SK-N-SH (cell line): ENCODE data around the gene CDK11B. TPM values are rescaled to one million over a fixed set of nuclear protein-coding genes. Genes with fewer than 3 reads are reported as not detected.

Experiments
- CTCF ChIA-PET: fragments of 300-600, 350-600 bp; formaldehyde crosslinking; extraction: SDS; loops from one replicate; lab custom pipeline; 2021; lab: Yijun Ruan, JAX
- POLR2A ChIA-PET: fragments of 350-600 bp; sonication (Branson Sonifier 250); formaldehyde crosslinking; extraction: SDS; loops from one replicate; lab custom pipeline; 2020; ENCODE audit warnings: antibody characterized with exemption, inconsistent platforms; lab: Yijun Ruan, JAX
- DNase-seq: peaks from one replicate; pipeline ENCODE4 v3.0.0; 2012
- H2AFZ ChIP-seq: fragments of 200-600 bp; sonication (generic); 2 replicates; pipeline ENCODE4 v1.8.1; 2016; ENCODE audit warnings: antibody characterized with exemption, mild to moderate bottlenecking, low read depth
- H3F3A ChIP-seq: fragments of 200-600 bp; sonication (generic); replicated peaks from 2 replicates; pipeline ENCODE3; 2016; ENCODE audit warnings: antibody characterized with exemption, mild to moderate bottlenecking; ENCODE audit not compliant: insufficient read depth
- H3K27ac ChIP-seq, 2 experiments: fragments of 200-500 bp in 1 of 2; fragments of 200-600 bp in 1 of 2; sonication (Bioruptor generic) in 1 of 2; sonication (generic), shearing (Covaris generic) in 1 of 2; 2 replicates each; pipeline versions ENCODE4 v1.5.1 to v1.6.1; 2014 to 2016; ENCODE audit warnings: low read depth in 2 of 2, inconsistent platforms in 1 of 2, low read length in 1 of 2, mild to moderate bottlenecking in 1 of 2, mixed read lengths in 1 of 2
- H3K27me3 ChIP-seq: fragments of 200-600 bp; sonication (generic), shearing (Covaris generic); 2 replicates; pipeline ENCODE4 v1.6.1; 2016; ENCODE audit warnings: mixed run types; ENCODE audit not compliant: insufficient read depth
- H3K36me3 ChIP-seq, 2 experiments: fragments of 200-500 bp in 1 of 2; fragments of 200-600 bp in 1 of 2; sonication (Bioruptor generic) in 1 of 2; sonication (generic) in 1 of 2; replicated peaks in 1 of 2; 2 replicates each; pipeline versions ENCODE3 to v1.5.1; 2014 to 2016; ENCODE audit warnings: low read length in 1 of 2, mild to moderate bottlenecking in 1 of 2; ENCODE audit not compliant: insufficient read depth in 2 of 2, control insufficient read depth in 1 of 2
- H3K4me1 ChIP-seq, 2 experiments: fragments of 200-500 bp in 1 of 2; fragments of 200-600 bp in 1 of 2; sonication (Bioruptor generic) in 1 of 2; sonication (generic), shearing (Covaris generic) in 1 of 2; 2 replicates each; pipeline versions ENCODE4 v1.5.1 to v1.6.1; 2014 to 2016; ENCODE audit warnings: low read depth in 1 of 2, low read length in 1 of 2, mixed run types in 1 of 2; ENCODE audit not compliant: insufficient read depth in 2 of 2, control insufficient read depth in 1 of 2
- H3K4me2 ChIP-seq: fragments of 200-600 bp; sonication (generic), shearing (Covaris generic); 2 replicates; pipeline ENCODE4 v1.6.1; 2017; ENCODE audit warnings: mixed run types
- H3K4me3 ChIP-seq, 2 experiments: fragments of 200-500 bp in 1 of 2; fragments of 200-600 bp in 1 of 2; sonication (Bioruptor generic) in 1 of 2; sonication (generic), shearing (Covaris generic) in 1 of 2; 2 replicates each; pipeline versions ENCODE4 v1.5.1 to v1.8.1; 2014 to 2016; ENCODE audit warnings: low read depth in 2 of 2, inconsistent platforms in 1 of 2, low read length in 1 of 2, mild to moderate bottlenecking in 1 of 2, mixed read lengths in 1 of 2, moderate library complexity in 1 of 2
- H3K79me2 ChIP-seq: fragments of 200-600 bp; sonication (generic); 2 replicates; pipeline ENCODE4 v1.8.1; 2017; ENCODE audit warnings: mild to moderate bottlenecking; ENCODE audit not compliant: insufficient read depth
- H3K9ac ChIP-seq: fragments of 200-600 bp; sonication (generic); 2 replicates; pipeline ENCODE4 v1.6.1; 2017; ENCODE audit warnings: mixed run types
- H3K9me2 ChIP-seq: fragments of 200-600 bp; sonication (generic); 2 replicates; pipeline ENCODE4 v1.6.1; 2017; ENCODE audit warnings: mixed run types
- H3K9me3 ChIP-seq: fragments of 200-600 bp; sonication (generic); 2 replicates; pipeline ENCODE4 v1.6.1; 2017; ENCODE audit warnings: mixed run types, mild to moderate bottlenecking, moderate library complexity
- H4K20me1 ChIP-seq: fragments of 200-600 bp; sonication (generic); 2 replicates; pipeline ENCODE4 v1.6.1; 2017; ENCODE audit warnings: mild to moderate bottlenecking, mixed run types; ENCODE audit not compliant: insufficient read depth
- FOSL2 ChIP-seq: IDR thresholded peaks from 2 replicates; pipeline ENCODE4 v1.4.0; 2012; ENCODE audit warnings: low read depth, mild to moderate bottlenecking, moderate library complexity, borderline replicate concordance
- GATA2 ChIP-seq: sonication (generic); formaldehyde crosslinking; IDR thresholded peaks from 2 replicates; pipeline ENCODE4 v1.5.0; 2020; ENCODE audit warnings: mild to moderate bottlenecking, missing genetic modification reagents
- REST ChIP-seq: IDR thresholded peaks from 2 replicates; pipeline ENCODE4 v1.6.1; 2012; ENCODE audit warnings: mild to moderate bottlenecking, low read depth, low read length, moderate library complexity
- RFX5 ChIP-seq: IDR thresholded peaks from 2 replicates; pipeline ENCODE4 v1.6.1; 2012; ENCODE audit warnings: mild to moderate bottlenecking, improper control_type of control experiment, low read length
- SMC3 ChIP-seq: IDR thresholded peaks from 2 replicates; pipeline ENCODE4 v1.6.1; 2012; ENCODE audit warnings: low read depth, low read length, improper control_type of control experiment
- YY1 ChIP-seq: IDR thresholded peaks from 2 replicates; pipeline ENCODE4 v1.4.0; 2012; ENCODE audit warnings: low read depth, mild to moderate bottlenecking
- ZBTB33 ChIP-seq: IDR thresholded peaks from 2 replicates; pipeline ENCODE4 v1.4.0; 2012; ENCODE audit warnings: low read depth, borderline replicate concordance
- WGBS: methylation state at CpG from one replicate; pipeline ENCODE4 v1.1.6; 2017; ENCODE audit warnings: low lambda C conversion rate; 5-methylcytosine and 5-hydroxymethylcytosine counted together
- polyA plus RNA-seq, 3 experiments: library from polyadenylated mRNA; depleted of rRNA; stranded (reverse); fragments of >200 nt; gene quantifications; 2 replicates each; pipeline ENCODE4 v1.2.3, GENCODE V29; 2012

CDK11B gene
- polyA plus RNA-seq, 1 of the 3 experiments (the other 2 are of a cell fraction): 15.0 TPM

GRCh38 chr1:1600861-1601563 is 57.8 kb downstream of the CDK11B start:
- Histone ChIP-seq H3K36me3 (no peaks in the 10 kb centered on the region), H3K79me2 (no peaks in the 10 kb centered on the region), H3F3A (no peaks in the 10 kb centered on the region), H2AFZ (no peak overlapping the region), H3K4me3 (peak overlapping the region; percentile 56; a peak in 3 of 4 replicates), H3K27me3 (no peaks in the 10 kb centered on the region), H3K4me1 (peaks cover 0 to 22% of the 10 kb centered on the region in 2 experiments; a peak in 1 of 4 replicates), H3K27ac (no peak overlapping the region), H4K20me1 (no peaks in the 10 kb centered on the region; the same call in 1 of the 2 replicates), H3K4me2 (peak overlapping the region; percentile 78; the same call in 1 of the 2 replicates), H3K9ac (no peak overlapping the region), H3K9me2 (no peaks in the 10 kb centered on the region), H3K9me3 (no peaks in the 10 kb centered on the region)
- ChIA-PET POLR2A (interaction anchor here (1.3 kb wide), 1 partner anchor 15 kb away, joined by 3 read pairs; the partner anchor contains the start of gene MIB2), CTCF (no interaction called here)
- TF ChIP-seq ZBTB33 (no peak), RFX5 (no peak), YY1 (no peak)
- WGBS: 97% methylated on average over 6 of the region's 22 CpGs
- peak; percentile 48 for DNase-seq

GRCh38 chr1:1599935-1600860 is 58.6 kb downstream of the CDK11B start, which contains the start of gene FNDC10:
Gene FNDC10, minus strand, starts transcription at chr1:1600135. Its CDS starts 120 bp downstream, at chr1:1600015.
- 0 out of 2 replicates have a peak within 1 kb of the TSS, but pooled peaks have one; percentile 51 for H2AFZ ChIP-seq
- no peaks in the 10 kb centered on the region for H3K27me3 ChIP-seq
- no peaks in the 10 kb centered on the region; the same call in 1 of the 2 replicates for H4K20me1 ChIP-seq
- no peaks in the 10 kb centered on the region for H3K79me2 ChIP-seq
- TF ChIP-seq REST (peak; percentile 38; the same call in 1 of the 2 replicates), FOSL2 (no peak), SMC3 (no peak), GATA2 (CRISPR knock-in tag) (no peak)
- DNase-seq: peak; percentile 92
- H3K36me3 ChIP-seq: no peaks in the 10 kb centered on the region
- peak within 1 kb of the TSS; percentile 78; the same call in 1 of the 2 replicates for H3K4me2 ChIP-seq
- 22% methylated on average over 40 of the region's 125 CpGs for WGBS
- H3K27ac ChIP-seq: no peak within 1 kb of the TSS
- no peak within 1 kb of the TSS for H3K9ac ChIP-seq
- H3F3A ChIP-seq: no peaks in the 10 kb centered on the region
- peaks cover 0 to 22% of the 10 kb centered on the region in 2 experiments; a peak in 1 of 4 replicates for H3K4me1 ChIP-seq
- POLR2A ChIA-PET: interaction anchor here (1.3 kb wide), 1 partner anchor 15 kb away, joined by 3 read pairs; the partner anchor contains the start of gene MIB2
- CTCF ChIA-PET: no interaction called here
- H3K9me2 ChIP-seq: no peaks in the 10 kb centered on the region
- peak within 1 kb of the TSS; percentile 56; a peak in 3 of 4 replicates for H3K4me3 ChIP-seq
- H3K9me3 ChIP-seq: no peaks in the 10 kb centered on the region
